PC-9 (cell line): ENCODE measurements around the gene ALPP.

Experiments used
- EZH2 ChIP-seq: fragments of 200-600 bp; sonication (generic); IDR thresholded peaks from 2 replicates; pipeline ENCODE4 v1.8.0; 2017; ENCODE audit warnings: antibody characterized with exemption, low read depth
- TF ChIP-seq, protein P1 (sequence below): fragments of 200-600 bp; sonication (generic); conservative IDR thresholded peaks from 2 replicates; pipeline ENCODE4 v1.6.1; 2017; ENCODE audit warnings: mixed run types, antibody characterized with exemption, mild to moderate bottlenecking, moderate library complexity

DNA sequence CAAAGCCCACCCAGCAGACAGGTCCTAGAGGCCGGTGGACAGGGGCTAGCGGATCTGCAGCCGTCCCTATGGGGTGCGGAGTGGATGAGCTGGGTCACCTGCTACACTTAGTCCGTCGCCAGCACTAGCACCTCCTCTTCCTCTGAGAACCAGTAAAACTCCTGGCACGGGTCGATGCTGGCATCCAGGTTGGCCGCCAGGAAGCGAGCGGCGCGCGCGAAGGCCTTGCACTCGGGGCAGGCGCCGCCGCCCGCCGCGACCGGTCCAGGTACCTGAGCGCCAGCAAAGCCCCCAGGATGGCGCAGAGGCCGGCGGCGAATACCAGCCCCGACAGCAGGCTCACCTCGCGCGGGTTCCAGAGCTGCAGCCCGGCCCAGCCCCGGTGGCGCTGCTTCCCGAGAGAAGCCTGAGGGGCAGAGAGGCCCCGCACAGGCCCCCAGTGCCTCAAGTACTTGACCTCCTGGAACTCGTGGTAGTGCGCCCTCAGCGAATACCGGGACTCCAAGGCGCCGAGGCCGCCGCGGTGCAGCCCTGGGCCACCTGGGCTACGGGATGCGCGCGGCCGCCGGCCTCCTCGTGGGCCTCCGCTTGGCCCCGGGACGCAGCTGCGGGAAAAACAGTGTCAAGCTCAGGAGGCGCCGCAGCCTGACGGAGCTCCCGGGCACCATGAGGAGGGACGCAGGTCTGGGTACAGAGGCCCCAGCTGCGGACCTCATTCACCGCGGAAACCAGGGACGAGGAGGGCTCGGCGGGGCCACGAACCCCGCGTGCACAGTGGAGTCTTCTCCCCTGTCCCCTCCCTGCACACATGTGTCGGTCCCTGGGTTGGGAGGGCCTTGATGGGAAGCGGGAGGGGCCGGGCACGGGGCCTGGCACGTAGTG lies 27.5 kb upstream of the ALPP start:
- TF ChIP-seq, protein P1, sequence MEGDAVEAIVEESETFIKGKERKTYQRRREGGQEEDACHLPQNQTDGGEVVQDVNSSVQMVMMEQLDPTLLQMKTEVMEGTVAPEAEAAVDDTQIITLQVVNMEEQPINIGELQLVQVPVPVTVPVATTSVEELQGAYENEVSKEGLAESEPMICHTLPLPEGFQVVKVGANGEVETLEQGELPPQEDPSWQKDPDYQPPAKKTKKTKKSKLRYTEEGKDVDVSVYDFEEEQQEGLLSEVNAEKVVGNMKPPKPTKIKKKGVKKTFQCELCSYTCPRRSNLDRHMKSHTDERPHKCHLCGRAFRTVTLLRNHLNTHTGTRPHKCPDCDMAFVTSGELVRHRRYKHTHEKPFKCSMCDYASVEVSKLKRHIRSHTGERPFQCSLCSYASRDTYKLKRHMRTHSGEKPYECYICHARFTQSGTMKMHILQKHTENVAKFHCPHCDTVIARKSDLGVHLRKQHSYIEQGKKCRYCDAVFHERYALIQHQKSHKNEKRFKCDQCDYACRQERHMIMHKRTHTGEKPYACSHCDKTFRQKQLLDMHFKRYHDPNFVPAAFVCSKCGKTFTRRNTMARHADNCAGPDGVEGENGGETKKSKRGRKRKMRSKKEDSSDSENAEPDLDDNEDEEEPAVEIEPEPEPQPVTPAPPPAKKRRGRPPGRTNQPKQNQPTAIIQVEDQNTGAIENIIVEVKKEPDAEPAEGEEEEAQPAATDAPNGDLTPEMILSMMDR = no peak
- no peak for TF ChIP-seq EZH2
